GM13977 (cell line): ENCODE measurements around the gene CDX1.
A peak's percentile ranks its signal among the peaks of the same experiment; 100 is the strongest.

Experiments
- DNase-seq: peaks from one replicate; pipeline ENCODE4 v3.0.0; 2012; ENCODE audit warnings: low spot score
- CTCF ChIP-seq: IDR thresholded peaks from 2 replicates; pipeline ENCODE4 v1.5.1; 2012; ENCODE audit warnings: mild to moderate bottlenecking, control low read depth; ENCODE audit not compliant: insufficient read depth; ENCODE audit errors: extremely low read depth, missing control alignments
- in situ Hi-C: fragments of 300-500 bp; cut with MboI; formaldehyde crosslinking; loops from one replicate; pipeline ENCODE4 v1.12.0; 2022; ENCODE audit warnings: low sequenced_read_pairs, low pct_unique_long_range_greater_than_20kb, mixed read lengths, inconsistent platforms; ENCODE audit not compliant: unreplicated experiment

Gene CDX1

GRCh38 chr5:150166650-150167511, at the start of gene CDX1:
Gene CDX1 (plus strand): TSS chr5:150166778. CDS start chr5:150166877, 99 bp downstream.
- in situ Hi-C loops: no loop called here
- TF ChIP-seq CTCF: no peak

GRCh38 chr5:150117945-150118560, 48.5 kb upstream of the CDX1 start:
- no peak for DNase-seq
- in situ Hi-C loops: no loop called here
- TF ChIP-seq CTCF: no peak

More at GRCh38 chr5:150166650-150167511, at the start of gene CDX1:
- no peak for DNase-seq

- TF ChIP-seq CTCF: no peak
- in situ Hi-C loops: no loop called here
- DNase-seq: no peak
Measured at GRCh38 chr5:150118561-150119229, 47.9 kb upstream of the CDX1 start.

GRCh38 chr5:150119421-150120061, 47.0 kb upstream of the CDX1 start:
- peak; percentile 32 for TF ChIP-seq CTCF
- in situ Hi-C loops: no loop called here
- no peak for DNase-seq

GRCh38 chr5:150120062-150120441, 46.5 kb upstream of the CDX1 start:
- in situ Hi-C loops: no loop called here
- DNase-seq: no peak
- TF ChIP-seq CTCF: no peak

GRCh38 chr5:150120617-150121447, 45.7 kb upstream of the CDX1 start:
- TF ChIP-seq CTCF: no peak
- DNase-seq: no peak
- in situ Hi-C loops: no loop called here
